WTC11 (cell line): Measurements from ENCODE around the gene SORCS1.

Experiments used
- CDX4 ChIP-seq: fragments of 250-450 bp; sonication (Bioruptor Pico); IDR thresholded peaks from 2 replicates; pipeline ENCODE4 v1.9.0; 2021; ENCODE audit warnings: moderate library complexity, mild to moderate bottlenecking, inconsistent platforms, borderline replicate concordance
- ELF4 ChIP-seq: sonication (generic); formaldehyde crosslinking; IDR thresholded peaks from 2 replicates; pipeline ENCODE4 v1.8.1; 2022; ENCODE audit warnings: low read depth, mild to moderate bottlenecking, moderate library complexity, missing genetic modification reagents
- ESRRA ChIP-seq: sonication (generic); formaldehyde crosslinking; IDR thresholded peaks from 2 replicates; pipeline ENCODE4 v1.8.1; 2022; ENCODE audit warnings: mild to moderate bottlenecking, missing genetic modification reagents, borderline replicate concordance
- NR3C1 ChIP-seq: sonication (generic); formaldehyde crosslinking; conservative IDR thresholded peaks from 2 replicates; pipeline ENCODE4 v1.8.1; 2023; ENCODE audit warnings: low read depth, mild to moderate bottlenecking, missing genetic modification reagents
- OVOL2 ChIP-seq: fragments of 250-450 bp; sonication (Bioruptor Pico); IDR thresholded peaks from 2 replicates; pipeline ENCODE4 v1.9.0; 2021; ENCODE audit warnings: mild to moderate bottlenecking, borderline replicate concordance
- TCF7 ChIP-seq: sonication (generic); formaldehyde crosslinking; IDR thresholded peaks from 2 replicates; pipeline ENCODE4 v1.8.0; 2022; ENCODE audit warnings: mild to moderate bottlenecking, low read depth, missing genetic modification reagents, moderate library complexity
- TEAD1 ChIP-seq: sonication (generic); formaldehyde crosslinking; IDR thresholded peaks from 2 replicates; pipeline ENCODE4 v1.8.0; 2022; ENCODE audit warnings: mild to moderate bottlenecking, missing genetic modification reagents
- ZNF121 ChIP-seq: sonication (generic); formaldehyde crosslinking; IDR thresholded peaks from 2 replicates; pipeline ENCODE4 v1.8.0; 2023; ENCODE audit warnings: missing genetic modification reagents
- ZNF219 ChIP-seq: sonication (generic); formaldehyde crosslinking; IDR thresholded peaks from 2 replicates; pipeline ENCODE4 v1.8.0; 2023; ENCODE audit warnings: missing genetic modification reagents, mild to moderate bottlenecking, borderline replicate concordance
- ZNF317 ChIP-seq: sonication (generic); formaldehyde crosslinking; IDR thresholded peaks from 2 replicates; pipeline ENCODE4 v1.8.1; 2023; ENCODE audit warnings: low read depth, mild to moderate bottlenecking, moderate library complexity, missing genetic modification reagents, borderline replicate concordance
- ZNF416 ChIP-seq: fragments of 250-450 bp; sonication (Bioruptor Pico); IDR thresholded peaks from 2 replicates; pipeline ENCODE4 v1.9.0; 2021; ENCODE audit warnings: mild to moderate bottlenecking, inconsistent platforms
- TF ChIP-seq, protein P1 (sequence below): sonication (generic); formaldehyde crosslinking; IDR thresholded peaks from 2 replicates; pipeline ENCODE4 v1.8.1; 2022; ENCODE audit warnings: low read depth, missing genetic modification reagents, borderline replicate concordance
- TF ChIP-seq, protein P2 (sequence below): fragments of 200-600 bp; IDR thresholded peaks from 2 replicates; pipeline ENCODE4 v1.8.0; 2022; ENCODE audit warnings: antibody characterized with exemption
- TF ChIP-seq, protein P3 (sequence below): sonication (generic); formaldehyde crosslinking; IDR thresholded peaks from 2 replicates; pipeline ENCODE4 v1.8.0; 2022; ENCODE audit warnings: missing genetic modification reagents

- TF ChIP-seq ELF4 (CRISPR knock-in tag) (no peak), TEAD1 (no peak), NR3C1 (CRISPR knock-in tag) (no peak), ZNF121 (CRISPR knock-in tag) (no peak), ESRRA (CRISPR knock-in tag) (no peak), OVOL2 (CRISPR knock-in tag) (no peak), CDX4 (CRISPR knock-in tag) (no peak), ZNF317 (CRISPR knock-in tag) (no peak), ZNF416 (CRISPR knock-in tag) (no peak), ZNF219 (CRISPR knock-in tag) (no peak), TCF7 (CRISPR knock-in tag) (no peak)
- TF ChIP-seq, protein P1, sequence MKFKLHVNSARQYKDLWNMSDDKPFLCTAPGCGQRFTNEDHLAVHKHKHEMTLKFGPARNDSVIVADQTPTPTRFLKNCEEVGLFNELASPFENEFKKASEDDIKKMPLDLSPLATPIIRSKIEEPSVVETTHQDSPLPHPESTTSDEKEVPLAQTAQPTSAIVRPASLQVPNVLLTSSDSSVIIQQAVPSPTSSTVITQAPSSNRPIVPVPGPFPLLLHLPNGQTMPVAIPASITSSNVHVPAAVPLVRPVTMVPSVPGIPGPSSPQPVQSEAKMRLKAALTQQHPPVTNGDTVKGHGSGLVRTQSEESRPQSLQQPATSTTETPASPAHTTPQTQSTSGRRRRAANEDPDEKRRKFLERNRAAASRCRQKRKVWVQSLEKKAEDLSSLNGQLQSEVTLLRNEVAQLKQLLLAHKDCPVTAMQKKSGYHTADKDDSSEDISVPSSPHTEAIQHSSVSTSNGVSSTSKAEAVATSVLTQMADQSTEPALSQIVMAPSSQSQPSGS (CRISPR knock-in tag), result no peak
- TF ChIP-seq, protein P2, sequence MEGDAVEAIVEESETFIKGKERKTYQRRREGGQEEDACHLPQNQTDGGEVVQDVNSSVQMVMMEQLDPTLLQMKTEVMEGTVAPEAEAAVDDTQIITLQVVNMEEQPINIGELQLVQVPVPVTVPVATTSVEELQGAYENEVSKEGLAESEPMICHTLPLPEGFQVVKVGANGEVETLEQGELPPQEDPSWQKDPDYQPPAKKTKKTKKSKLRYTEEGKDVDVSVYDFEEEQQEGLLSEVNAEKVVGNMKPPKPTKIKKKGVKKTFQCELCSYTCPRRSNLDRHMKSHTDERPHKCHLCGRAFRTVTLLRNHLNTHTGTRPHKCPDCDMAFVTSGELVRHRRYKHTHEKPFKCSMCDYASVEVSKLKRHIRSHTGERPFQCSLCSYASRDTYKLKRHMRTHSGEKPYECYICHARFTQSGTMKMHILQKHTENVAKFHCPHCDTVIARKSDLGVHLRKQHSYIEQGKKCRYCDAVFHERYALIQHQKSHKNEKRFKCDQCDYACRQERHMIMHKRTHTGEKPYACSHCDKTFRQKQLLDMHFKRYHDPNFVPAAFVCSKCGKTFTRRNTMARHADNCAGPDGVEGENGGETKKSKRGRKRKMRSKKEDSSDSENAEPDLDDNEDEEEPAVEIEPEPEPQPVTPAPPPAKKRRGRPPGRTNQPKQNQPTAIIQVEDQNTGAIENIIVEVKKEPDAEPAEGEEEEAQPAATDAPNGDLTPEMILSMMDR, result no peak
- TF ChIP-seq, protein P3, sequence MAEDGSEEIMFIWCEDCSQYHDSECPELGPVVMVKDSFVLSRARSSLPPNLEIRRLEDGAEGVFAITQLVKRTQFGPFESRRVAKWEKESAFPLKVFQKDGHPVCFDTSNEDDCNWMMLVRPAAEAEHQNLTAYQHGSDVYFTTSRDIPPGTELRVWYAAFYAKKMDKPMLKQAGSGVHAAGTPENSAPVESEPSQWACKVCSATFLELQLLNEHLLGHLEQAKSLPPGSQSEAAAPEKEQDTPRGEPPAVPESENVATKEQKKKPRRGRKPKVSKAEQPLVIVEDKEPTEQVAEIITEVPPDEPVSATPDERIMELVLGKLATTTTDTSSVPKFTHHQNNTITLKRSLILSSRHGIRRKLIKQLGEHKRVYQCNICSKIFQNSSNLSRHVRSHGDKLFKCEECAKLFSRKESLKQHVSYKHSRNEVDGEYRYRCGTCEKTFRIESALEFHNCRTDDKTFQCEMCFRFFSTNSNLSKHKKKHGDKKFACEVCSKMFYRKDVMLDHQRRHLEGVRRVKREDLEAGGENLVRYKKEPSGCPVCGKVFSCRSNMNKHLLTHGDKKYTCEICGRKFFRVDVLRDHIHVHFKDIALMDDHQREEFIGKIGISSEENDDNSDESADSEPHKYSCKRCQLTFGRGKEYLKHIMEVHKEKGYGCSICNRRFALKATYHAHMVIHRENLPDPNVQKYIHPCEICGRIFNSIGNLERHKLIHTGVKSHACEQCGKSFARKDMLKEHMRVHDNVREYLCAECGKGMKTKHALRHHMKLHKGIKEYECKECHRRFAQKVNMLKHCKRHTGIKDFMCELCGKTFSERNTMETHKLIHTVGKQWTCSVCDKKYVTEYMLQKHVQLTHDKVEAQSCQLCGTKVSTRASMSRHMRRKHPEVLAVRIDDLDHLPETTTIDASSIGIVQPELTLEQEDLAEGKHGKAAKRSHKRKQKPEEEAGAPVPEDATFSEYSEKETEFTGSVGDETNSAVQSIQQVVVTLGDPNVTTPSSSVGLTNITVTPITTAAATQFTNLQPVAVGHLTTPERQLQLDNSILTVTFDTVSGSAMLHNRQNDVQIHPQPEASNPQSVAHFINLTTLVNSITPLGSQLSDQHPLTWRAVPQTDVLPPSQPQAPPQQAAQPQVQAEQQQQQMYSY (CRISPR knock-in tag), result no peak
Measured at GRCh38 chr10:106819490-106819889, 345.0 kb downstream of the SORCS1 start.
